ENCODE measurements around the gene SLC12A9.

DNA sequence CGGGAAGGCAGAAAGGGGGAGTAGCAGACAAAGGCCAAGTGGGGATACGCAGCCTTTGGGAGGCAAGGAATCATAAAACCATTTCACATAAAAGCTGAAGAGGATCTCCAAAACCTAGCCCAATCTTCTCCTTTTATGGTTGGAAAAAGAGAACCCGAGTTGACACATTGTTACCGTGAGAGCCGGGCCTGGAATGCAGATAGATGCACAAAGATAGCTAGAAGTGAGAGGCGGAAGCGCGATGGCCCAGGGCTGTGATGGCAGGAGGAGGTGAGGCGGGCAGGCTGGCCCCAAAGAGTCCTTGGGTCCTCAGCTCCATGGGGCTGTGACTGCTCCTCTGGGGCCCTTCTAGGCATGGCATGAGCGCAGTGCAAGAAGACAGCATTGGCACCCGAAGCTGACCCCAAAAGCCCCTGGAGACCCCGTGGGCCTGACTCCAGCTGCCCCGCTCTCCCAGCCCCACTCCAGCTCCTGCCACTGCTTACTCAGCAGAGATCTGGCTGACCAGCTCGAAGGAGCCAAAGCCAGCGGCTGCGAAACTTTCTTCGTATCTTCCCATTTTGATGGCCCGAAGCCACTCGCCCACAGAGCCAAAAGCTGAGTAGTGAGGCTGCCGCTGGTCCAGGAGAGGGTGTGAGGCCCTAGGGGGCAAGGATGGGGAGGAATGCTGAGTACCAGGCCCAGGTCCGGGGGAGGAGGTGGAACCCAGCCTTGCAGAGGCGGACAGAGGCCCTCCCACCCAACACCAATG is 47.7 kb upstream of the SLC12A9 start:
- TF ChIP-seq EZH2 (optimal IDR thresholded peaks at IDR 0.05; ENCODE audit: low read depth, low read length) = no peak
- TF ChIP-seq CTCF (IDR thresholded peaks at IDR 0.05; ENCODE audit: low read length) = no peak

Measured in MM.1S (cell line).